Astrocyte of the cerebellum (primary cell): ENCODE measurements around the gene CLDN7.

Experiments
- DNase-seq: peaks from one replicate; pipeline ENCODE4 v3.0.0-alpha.2; 2011; ENCODE audit warnings: low read depth
- H3K4me3 ChIP-seq: 2 replicates; pipeline ENCODE4 v1.5.1; 2011; ENCODE audit warnings: mild to moderate bottlenecking, low read depth, low read length, moderate library complexity
- CTCF ChIP-seq: IDR thresholded peaks from 2 replicates; pipeline ENCODE4 v1.5.1; 2012; ENCODE audit warnings: low read length, low read depth, moderate library complexity, mild to moderate bottlenecking; ENCODE audit errors: missing control alignments
- in situ Hi-C: cut with HindIII; loops from 2 replicates; pipeline ENCODE4 v1.10.0; 2017; ENCODE audit warnings: low sequenced_read_pairs

The CLDN7 gene

DNA sequence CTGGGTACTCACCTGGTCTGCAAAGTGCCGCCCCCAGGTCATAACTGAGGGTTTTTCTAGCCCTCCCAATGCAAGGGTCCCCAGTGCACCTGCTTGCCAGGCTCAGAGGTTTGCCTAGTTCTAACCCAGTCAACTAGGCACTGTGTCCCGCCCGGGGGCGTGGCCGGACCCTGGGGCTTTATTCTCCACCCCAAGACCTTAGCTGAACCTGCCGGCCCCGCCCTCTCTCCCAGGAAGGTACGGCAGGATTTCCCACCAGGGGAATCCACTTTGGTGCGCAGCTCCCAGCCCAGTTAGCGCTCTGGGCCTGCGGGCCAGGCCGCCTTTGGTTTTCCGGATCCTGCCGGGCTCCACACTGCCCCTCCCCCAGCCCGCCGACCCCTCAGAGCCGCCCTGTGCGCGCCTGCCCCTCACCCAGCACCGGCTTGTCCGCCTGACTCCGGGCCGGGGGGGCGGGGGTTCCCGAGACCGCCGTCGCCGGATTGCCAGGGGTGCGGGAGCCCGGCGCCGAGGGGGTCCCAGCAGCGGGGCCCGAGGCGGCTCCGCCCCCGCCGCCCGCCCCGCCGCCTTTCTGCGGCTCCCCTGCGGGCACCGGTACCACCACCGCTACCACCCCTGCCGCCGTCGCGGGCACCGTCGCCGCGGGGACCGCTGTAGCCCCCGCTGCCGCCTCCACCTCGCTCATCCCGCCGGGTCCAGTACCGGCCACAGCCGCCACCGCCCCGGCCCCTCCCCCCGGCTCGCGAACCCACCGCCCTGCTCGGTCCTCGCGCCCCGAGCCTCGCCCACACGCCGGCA, 31.7 kb upstream of the CLDN7 start:
- DNase-seq: no peak
- no peak overlapping the region for H3K4me3 ChIP-seq
- in situ Hi-C loops: no loop called here
- TF ChIP-seq CTCF: no peak

GRCh38 chr17:7293159-7293558, 30.9 kb upstream of the CLDN7 start:
- H3K4me3 ChIP-seq: no peak overlapping the region
- in situ Hi-C loops: no loop called here
- no peak for DNase-seq
- no peak for TF ChIP-seq CTCF

DNA sequence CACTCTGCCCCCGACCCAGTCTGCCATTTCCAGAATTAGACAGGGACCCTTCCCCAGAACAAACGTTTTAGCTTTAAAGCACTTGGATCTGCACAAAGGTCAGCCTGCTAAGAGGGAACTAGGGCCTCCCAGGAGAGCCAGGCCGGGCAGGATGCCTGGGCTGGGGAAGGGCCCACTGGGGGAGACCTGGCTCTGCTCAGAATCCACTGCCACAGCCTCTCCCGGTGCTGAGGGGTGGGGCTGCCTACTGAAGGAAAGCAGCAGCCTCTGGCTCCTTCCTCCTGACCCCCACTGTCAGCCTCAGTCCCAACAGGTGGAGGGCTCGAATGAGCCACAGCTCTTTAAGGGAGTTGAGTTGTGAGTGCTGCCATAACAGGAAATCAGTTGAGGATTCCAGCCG, 30.5 kb upstream of the CLDN7 start:
- no peak overlapping the region for H3K4me3 ChIP-seq
- in situ Hi-C loops: no loop called here
- TF ChIP-seq CTCF: no peak
- no peak for DNase-seq

- TF ChIP-seq CTCF: no peak
- DNase-seq: no peak
- no peak overlapping the region for H3K4me3 ChIP-seq
- in situ Hi-C loops: no loop called here
These were observed 29.9 kb upstream of the CLDN7 start for GRCh38 chr17:7292194-7292593.

DNA sequence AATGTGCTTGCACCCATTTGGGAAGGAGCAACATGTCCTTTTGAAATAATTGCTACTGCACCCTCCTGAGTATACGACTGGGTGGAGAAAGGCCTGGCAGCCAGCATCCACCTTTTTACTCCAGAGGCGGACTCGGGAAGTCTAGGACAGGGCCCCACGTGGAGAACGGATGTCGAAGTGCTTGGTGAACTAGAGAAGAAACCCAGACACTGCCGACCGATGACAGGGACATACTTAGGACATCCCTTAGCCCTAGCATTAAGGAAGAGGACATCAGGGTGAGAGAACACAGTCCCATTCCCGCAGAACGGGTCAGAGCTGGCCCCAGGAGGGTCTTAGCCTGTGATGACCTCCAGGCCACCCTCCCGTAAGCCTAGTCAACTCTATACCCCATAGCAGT, 28.4 kb upstream of the CLDN7 start:
- in situ Hi-C loops: no loop called here
- no peak overlapping the region for H3K4me3 ChIP-seq
- DNase-seq: no peak
- TF ChIP-seq CTCF: no peak

DNA sequence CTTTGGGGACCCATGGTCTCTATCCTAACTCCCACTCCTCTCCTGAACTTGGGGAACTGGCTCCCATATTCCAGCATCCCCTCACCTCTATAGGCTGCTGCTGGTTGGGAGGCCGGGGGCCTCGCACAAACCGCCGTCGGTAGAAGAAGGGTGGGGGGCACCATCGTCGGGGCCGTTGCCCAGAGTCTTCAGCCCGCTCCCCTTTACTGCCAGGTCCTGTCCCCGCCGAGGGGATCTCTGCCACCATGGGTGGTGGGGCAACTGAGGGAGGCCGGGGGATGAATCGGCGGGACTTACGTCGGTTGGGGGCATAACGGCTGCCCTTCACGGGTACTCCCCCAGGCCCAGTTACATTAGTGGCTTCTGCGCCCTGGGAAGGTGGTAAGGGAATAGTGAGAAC, 27.9 kb upstream of the CLDN7 start:
- TF ChIP-seq CTCF: no peak
- in situ Hi-C loops: no loop called here
- H3K4me3 ChIP-seq: no peak overlapping the region

More for the DNA sequence above, 27.9 kb upstream of the CLDN7 start:
- DNase-seq: no peak
